CD4-positive, alpha-beta T cell (primary cell): ENCODE results near the gene SENP6. TPM values are rescaled to one million over a fixed set of nuclear protein-coding genes. Genes with fewer than 3 reads are reported as not detected.

Experiments used
- ATAC-seq: fragments of 200-7000 bp; cut with Tn5 transposase; one replicate; pipeline ENCODE4 v1.10.0; 2022; ENCODE audit warnings: mild to moderate bottlenecking; ENCODE audit not compliant: poor library complexity
- CTCF ChIA-PET: fragments of 350-600 bp; sonication (Branson Sonifier 250); formaldehyde crosslinking; loops from one replicate; lab custom pipeline; 2021; ENCODE audit warnings: antibody characterized with exemption, inconsistent platforms; lab: Charles Lee
- POLR2A ChIA-PET: fragments of 350-600 bp; sonication (Branson Sonifier 250); formaldehyde crosslinking; loops from one replicate; lab custom pipeline; 2021; ENCODE audit warnings: antibody characterized with exemption, inconsistent platforms; lab: Charles Lee
- DNase-seq, 14 experiments: peaks; one replicate each; pipeline ENCODE4 v3.0.0-alpha.2; 2013 to 2020; ENCODE audit warnings: mixed read lengths in 2 of 14
- H3K27ac ChIP-seq, 2 donors: one replicate each; pipeline versions ENCODE4 v1.5.1 to v1.7.0; 2013; ENCODE audit warnings: low read length in 2 of 2, low read depth in 1 of 2, mild to moderate bottlenecking in 1 of 2
- H3K27me3 ChIP-seq, 2 experiments: 1 replicate in 1 of 2; 2 replicates in 1 of 2; pipeline versions ENCODE4 v1.6.1 to v1.7.0; 2013; ENCODE audit warnings: low read length in 2 of 2, control low read depth in 1 of 2, mild to moderate bottlenecking in 1 of 2, moderate library complexity in 1 of 2; ENCODE audit not compliant: insufficient read depth in 2 of 2, control insufficient read depth in 1 of 2
- H3K36me3 ChIP-seq: one replicate; pipeline ENCODE4 v1.6.1; 2013; ENCODE audit warnings: low read length, control low read depth; ENCODE audit not compliant: insufficient read depth
- H3K4me1 ChIP-seq: one replicate; pipeline ENCODE4 v1.6.1; 2013; ENCODE audit warnings: low read length, control low read depth; ENCODE audit not compliant: insufficient read depth
- H3K4me3 ChIP-seq: one replicate; pipeline ENCODE4 v1.5.1; 2013; ENCODE audit warnings: mild to moderate bottlenecking, low read length, moderate library complexity
- H3K9me3 ChIP-seq, 2 experiments: 1 replicate in 1 of 2; 2 replicates in 1 of 2; pipeline versions ENCODE4 v1.6.1 to v1.7.0; 2013; ENCODE audit warnings: low read length in 2 of 2, mild to moderate bottlenecking in 2 of 2, control low read depth in 1 of 2, moderate library complexity in 1 of 2; ENCODE audit not compliant: control insufficient read depth in 1 of 2, insufficient read depth in 1 of 2
- H3K27ac Mint-ChIP-seq: one replicate; pipeline ENCODE4 v1.8.0; 2020; ENCODE audit warnings: mixed read lengths
- H3K27me3 Mint-ChIP-seq: one replicate; pipeline ENCODE4 v1.8.0; 2021; ENCODE audit warnings: mixed read lengths
- H3K36me3 Mint-ChIP-seq: one replicate; pipeline ENCODE4 v1.8.0; 2021; ENCODE audit warnings: low read depth, mixed read lengths
- H3K4me1 Mint-ChIP-seq: one replicate; pipeline ENCODE4 v1.8.0; 2021; ENCODE audit warnings: low read depth, mixed read lengths
- H3K4me3 Mint-ChIP-seq: one replicate; pipeline ENCODE4 v1.8.0; 2020; ENCODE audit warnings: mild to moderate bottlenecking, mixed read lengths
- H3K9me3 Mint-ChIP-seq: one replicate; pipeline ENCODE4 v1.8.0; 2020; ENCODE audit warnings: mixed read lengths
- CTCF ChIP-seq: fragments of 200-600 bp; IDR thresholded peaks from one replicate; pipeline ENCODE4 v1.8.0; 2022; ENCODE audit warnings: antibody characterized with exemption, mild to moderate bottlenecking
- intact Hi-C, 2 experiments: fragments of 100-400 bp; cut with DNase I in 1 of 2; cut with micrococcal nuclease in 1 of 2; formaldehyde crosslinking; loops; one replicate each; pipeline versions ENCODE4 v1.15.1 to v1.9.0; 2023 to 2025; cut with DNase I, micrococcal nuclease
- total RNA-seq, 174 experiments: library from RNA in 2 of 174; stranded (reverse) in 2 of 174; gene quantifications; one replicate each; pipeline ENCODE4 v1.2.3 and lab custom pipeline; 2021 to 2026

Gene SENP6
- total RNA-seq, 2 experiments from 2014 or later, result 82.0 to 94.8 TPM

GRCh38 chr6:75689576-75689975, 87.9 kb downstream of the SENP6 start:
- H3K4me1 Mint-ChIP-seq, result peaks cover 26% of the 10 kb centered on the region
- Histone ChIP-seq H3K36me3 (peaks cover 5% of the 10 kb centered on the region), H3K4me3 (no peak overlapping the region), H3K4me1 (no peaks in the 10 kb centered on the region), H3K9me3 (no peaks in the 10 kb centered on the region), H3K27me3 (no peaks in the 10 kb centered on the region), H3K27ac (no peak overlapping the region)
- ChIA-PET POLR2A (interaction anchor here (0.5 kb wide), 1 partner anchor 82 kb away, joined by 4 read pairs; no protein-coding TSS in a partner anchor), CTCF (no interaction called here)
- no peaks in the 10 kb centered on the region for H3K27me3 Mint-ChIP-seq
- H3K36me3 Mint-ChIP-seq, result peaks cover 58% of the 10 kb centered on the region
- no peaks in the 10 kb centered on the region for H3K9me3 Mint-ChIP-seq
- peak overlapping the region; percentile 25 for H3K27ac Mint-ChIP-seq
- intact Hi-C loops, result no loop called here
- ATAC-seq (no peak), DNase-seq (no peak)
- H3K4me3 Mint-ChIP-seq, result no peak overlapping the region
- TF ChIP-seq CTCF, result no peak

GRCh38 chr6:75691012-75691411, 89.3 kb downstream of the SENP6 start:
- Mint-ChIP-seq H3K36me3 (peaks cover 50% of the 10 kb centered on the region), H3K27me3 (no peaks in the 10 kb centered on the region), H3K4me1 (peaks cover 20% of the 10 kb centered on the region), H3K27ac (no peak overlapping the region), H3K9me3 (no peaks in the 10 kb centered on the region), H3K4me3 (no peak overlapping the region)
- H3K27ac ChIP-seq, result no peak overlapping the region
- H3K4me3 ChIP-seq, result no peak overlapping the region
- intact Hi-C loops, result no loop called here
- ChIA-PET POLR2A (no interaction called here), CTCF (no interaction called here)
- no peaks in the 10 kb centered on the region for H3K4me1 ChIP-seq
- no peaks in the 10 kb centered on the region for H3K27me3 ChIP-seq
- no peak for DNase-seq
- no peaks in the 10 kb centered on the region for H3K9me3 ChIP-seq
- no peak for ATAC-seq
- TF ChIP-seq CTCF, result no peak
- H3K36me3 ChIP-seq, result peaks cover 9% of the 10 kb centered on the region

- Histone ChIP-seq H3K27me3 (no peaks in the 10 kb centered on the region), H3K27ac (no peak overlapping the region), H3K4me3 (no peak overlapping the region), H3K36me3 (peaks cover 25% of the 10 kb centered on the region), H3K4me1 (no peaks in the 10 kb centered on the region), H3K9me3 (no peaks in the 10 kb centered on the region)
- H3K4me1 Mint-ChIP-seq, result no peaks in the 10 kb centered on the region
- H3K27me3 Mint-ChIP-seq, result no peaks in the 10 kb centered on the region
- ChIA-PET POLR2A (no interaction called here), CTCF (no interaction called here)
- no peak for DNase-seq
- H3K27ac Mint-ChIP-seq, result no peak overlapping the region
- no peak for ATAC-seq
- H3K4me3 Mint-ChIP-seq, result no peak overlapping the region
- H3K9me3 Mint-ChIP-seq, result no peaks in the 10 kb centered on the region
- peaks cover 54% of the 10 kb centered on the region for H3K36me3 Mint-ChIP-seq
- intact Hi-C loops, result no loop called here
- no peak for TF ChIP-seq CTCF
Observed at GRCh38 chr6:75693534-75693933, 91.9 kb downstream of the SENP6 start.
